Liver (tissue), 9 donors: ENCODE data around the gene LHX6. TPM values are rescaled to one million over a fixed set of nuclear protein-coding genes. Genes with fewer than 3 reads are reported as not detected.

ENCODE experiments used
- DNase-seq: peaks from one replicate; pipeline ENCODE4 v3.0.0-alpha.2; 2017; ENCODE audit warnings: low spot score
- H3K27ac ChIP-seq, 2 donors: one replicate each; pipeline ENCODE4 v1.7.0; 2013; ENCODE audit warnings: inconsistent platforms in 2 of 2, low read length in 2 of 2, control low read depth in 1 of 2, low read depth in 1 of 2, mild to moderate bottlenecking in 1 of 2
- H3K27me3 ChIP-seq, 4 donors: one replicate each; pipeline versions ENCODE4 v1.6.1 to v1.7.0; 2013; ENCODE audit warnings: low read length in 3 of 4, inconsistent platforms in 1 of 4, mild to moderate bottlenecking in 1 of 4, moderate library complexity in 1 of 4; ENCODE audit not compliant: control insufficient read depth in 4 of 4, insufficient read depth in 4 of 4
- H3K36me3 ChIP-seq, 4 donors: one replicate each; pipeline versions ENCODE4 v1.6.1 to v1.7.0; 2013; ENCODE audit warnings: low read length in 3 of 4, mild to moderate bottlenecking in 3 of 4, low read depth in 1 of 4, moderate library complexity in 1 of 4; ENCODE audit not compliant: control insufficient read depth in 4 of 4, insufficient read depth in 3 of 4
- H3K4me1 ChIP-seq, 4 donors: one replicate each; pipeline versions ENCODE4 v1.6.1 to v1.7.0; 2013; ENCODE audit warnings: low read length in 3 of 4, mild to moderate bottlenecking in 3 of 4, moderate library complexity in 1 of 4; ENCODE audit not compliant: control insufficient read depth in 4 of 4, insufficient read depth in 4 of 4
- H3K4me3 ChIP-seq, 3 donors: one replicate each; pipeline versions ENCODE4 v1.6.1 to v1.7.0; 2013; ENCODE audit warnings: low read length in 3 of 3, control low read depth in 1 of 3, low read depth in 1 of 3, mild to moderate bottlenecking in 1 of 3
- H3K9ac ChIP-seq, 2 donors: one replicate each; pipeline ENCODE4 v1.7.0; 2013; ENCODE audit warnings: low read length in 2 of 2, mild to moderate bottlenecking in 2 of 2, moderate library complexity in 2 of 2, control low read depth in 1 of 2, low read depth in 1 of 2
- H3K9me3 ChIP-seq, 4 donors: one replicate each; pipeline versions ENCODE4 v1.6.1 to v1.7.0; 2013; ENCODE audit warnings: low read length in 3 of 4; ENCODE audit not compliant: control insufficient read depth in 4 of 4
- EGR1 ChIP-seq, 2 donors: IDR thresholded peaks; 2 replicates each; pipeline ENCODE4 v1.6.1; 2016 to 2018; ENCODE audit warnings: antibody characterized with exemption in 2 of 2, low read depth in 2 of 2
- FOXA1 ChIP-seq: IDR thresholded peaks from 2 replicates; pipeline ENCODE4 v1.6.1; 2016; ENCODE audit warnings: antibody characterized with exemption
- FOXA2 ChIP-seq: IDR thresholded peaks from 2 replicates; pipeline ENCODE4 v1.6.1; 2016; ENCODE audit warnings: antibody characterized with exemption
- GABPA ChIP-seq, 2 donors: IDR thresholded peaks in 1 of 2; conservative IDR thresholded peaks in 1 of 2; 2 replicates each; pipeline ENCODE4 v1.6.1; 2016; ENCODE audit warnings: antibody characterized with exemption in 2 of 2, mild to moderate bottlenecking in 1 of 2, moderate library complexity in 1 of 2
- HNF4G ChIP-seq: IDR thresholded peaks from 2 replicates; pipeline ENCODE4 v1.6.1; 2016; ENCODE audit warnings: antibody characterized with exemption
- JUND ChIP-seq, 2 donors: IDR thresholded peaks; 2 replicates each; pipeline ENCODE4 v1.6.1; 2016; ENCODE audit warnings: antibody characterized with exemption in 2 of 2
- NR2F2 ChIP-seq: IDR thresholded peaks from 2 replicates; pipeline ENCODE4 v1.6.1; 2016; ENCODE audit warnings: antibody characterized with exemption
- RAD21 ChIP-seq, 2 donors: IDR thresholded peaks; 2 replicates each; pipeline ENCODE4 v1.6.1; 2016; ENCODE audit warnings: antibody characterized with exemption in 2 of 2, mild to moderate bottlenecking in 2 of 2
- SP1 ChIP-seq: IDR thresholded peaks from 2 replicates; pipeline ENCODE4 v1.6.1; 2018; ENCODE audit warnings: antibody characterized with exemption, mild to moderate bottlenecking
- TAF1 ChIP-seq: conservative IDR thresholded peaks from 2 replicates; pipeline ENCODE4 v1.6.1; 2016; ENCODE audit warnings: antibody characterized with exemption, mild to moderate bottlenecking
- YY1 ChIP-seq: IDR thresholded peaks from 2 replicates; pipeline ENCODE4 v1.6.1; 2016; ENCODE audit warnings: antibody characterized with exemption, mild to moderate bottlenecking
- WGBS: extraction: QIAGEN DNeasy Blood & Tissue Kit; methylation state at CpG from one replicate; pipeline ENCODE4 v1.1.7; 2013; 5-methylcytosine and 5-hydroxymethylcytosine counted together
- polyA plus RNA-seq, 2 donors: library from polyadenylated mRNA; stranded (reverse) in 1 of 2; unstranded in 1 of 2; fragments of 200-250 nt in 1 of 2; fragments of >200 nt in 1 of 2; fragmentation: Nextera tagmentation in 1 of 2; extraction: Ambion mirVana in 1 of 2; gene quantifications; one replicate each; pipeline versions ENCODE4 v1.2.1 to v1.2.3, GENCODE V29; 2013 to 2015
- total RNA-seq, 2 donors: library from RNA; depleted of rRNA; stranded (reverse); fragments of >200 nt; gene quantifications; one replicate each; pipeline ENCODE4 v1.2.3, GENCODE V29; 2014
- TF ChIP-seq, protein P1 (sequence below): IDR thresholded peaks from 2 replicates; pipeline ENCODE4 v1.6.1; 2016; ENCODE audit warnings: antibody characterized with exemption
- TF ChIP-seq, protein P2 (sequence below): fragments of 150-350 bp; IDR thresholded peaks from 2 replicates; pipeline ENCODE4 v1.5.1; 2017; ENCODE audit warnings: improper control_type of control experiment, low read depth, low read length; ENCODE audit not compliant: missing input control
- TF ChIP-seq, protein P3 (sequence below): IDR thresholded peaks from 2 replicates; pipeline ENCODE4 v1.6.1; 2016; ENCODE audit warnings: antibody characterized with exemption, mild to moderate bottlenecking
- TF ChIP-seq, protein P4 (sequence below): IDR thresholded peaks from 2 replicates; pipeline ENCODE4 v1.6.1; 2016; ENCODE audit warnings: antibody characterized with exemption
- TF ChIP-seq, protein P5 (sequence below): IDR thresholded peaks from 2 replicates; pipeline ENCODE4 v1.6.1; 2016; ENCODE audit warnings: antibody characterized with exemption
- donor health status: healthy.
- donor health status: healthy.
- donor health status: healthy.
- donor health status: healthy.
- donor health status: healthy.

Gene LHX6
- total and polyA plus RNA-seq, 4 donors, result 0.05 to 0.33 (median 0.18) TPM

DNA sequence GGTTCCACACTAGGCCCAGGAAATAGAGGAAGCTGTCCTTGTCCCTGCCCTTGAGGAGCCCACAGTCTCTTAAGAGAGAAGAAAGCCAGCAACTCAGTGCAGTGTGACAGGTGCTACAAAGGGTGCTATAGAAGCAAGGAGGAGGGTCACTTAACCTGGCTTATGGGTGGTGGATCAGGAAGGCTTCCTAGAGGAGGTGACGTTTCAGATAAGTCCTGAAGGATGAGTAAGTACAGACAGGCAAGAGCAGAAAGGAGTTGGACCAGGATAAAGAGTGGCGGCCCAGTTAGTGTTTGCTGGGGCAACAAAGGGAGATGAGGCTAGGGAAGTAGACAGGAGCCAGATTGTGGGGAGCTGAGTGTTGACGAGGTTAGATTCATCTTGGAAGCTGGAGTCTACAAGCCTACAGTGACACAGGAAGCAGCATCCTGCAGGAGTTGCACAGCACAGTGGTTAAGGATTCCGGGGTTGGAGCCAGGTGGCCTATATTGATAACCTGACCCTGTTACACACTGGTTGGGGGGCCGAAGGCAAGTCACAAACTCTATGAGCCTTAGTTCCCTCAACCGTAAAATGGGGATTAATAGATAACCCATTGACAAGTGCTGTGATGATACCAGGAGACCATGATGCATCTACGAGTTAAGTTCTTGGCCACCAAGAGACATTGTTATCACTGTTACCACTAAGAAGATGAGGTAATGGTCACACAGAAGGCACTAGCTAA is 5.4 kb upstream of the LHX6 start:
- DNase-seq, result no peak
- peaks cover 0 to 1% (median 0%) of the 10 kb centered on the region in 4 donors for H3K4me1 ChIP-seq
- WGBS, result 81% methylated on average over 7 of the region's 7 CpGs
- no peak overlapping the region for H3K4me3 ChIP-seq
- peaks cover 0 to 4% (median under 1%) of the 10 kb centered on the region in 4 donors for H3K36me3 ChIP-seq
- H3K9ac ChIP-seq, result no peak overlapping the region
- H3K9me3 ChIP-seq, result no peaks in the 10 kb centered on the region
- peaks cover 2 to 26% (median 3%) of the 10 kb centered on the region in 4 donors for H3K27me3 ChIP-seq
- no peak overlapping the region for H3K27ac ChIP-seq
- TF ChIP-seq JUND (IDR thresholded peaks at IDR 0.05), result no peak
- TF ChIP-seq, protein P1, sequence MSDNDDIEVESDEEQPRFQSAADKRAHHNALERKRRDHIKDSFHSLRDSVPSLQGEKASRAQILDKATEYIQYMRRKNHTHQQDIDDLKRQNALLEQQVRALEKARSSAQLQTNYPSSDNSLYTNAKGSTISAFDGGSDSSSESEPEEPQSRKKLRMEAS, result no peak
- no peak for TF ChIP-seq RAD21 (IDR thresholded peaks at IDR 0.05)
- TF ChIP-seq GABPA (IDR thresholded peaks at IDR 0.05 in 1 of 2, conservative IDR thresholded peaks at IDR 0.05 in 1 of 2), result no peak
- no peak for TF ChIP-seq FOXA1
- TF ChIP-seq, protein P2, sequence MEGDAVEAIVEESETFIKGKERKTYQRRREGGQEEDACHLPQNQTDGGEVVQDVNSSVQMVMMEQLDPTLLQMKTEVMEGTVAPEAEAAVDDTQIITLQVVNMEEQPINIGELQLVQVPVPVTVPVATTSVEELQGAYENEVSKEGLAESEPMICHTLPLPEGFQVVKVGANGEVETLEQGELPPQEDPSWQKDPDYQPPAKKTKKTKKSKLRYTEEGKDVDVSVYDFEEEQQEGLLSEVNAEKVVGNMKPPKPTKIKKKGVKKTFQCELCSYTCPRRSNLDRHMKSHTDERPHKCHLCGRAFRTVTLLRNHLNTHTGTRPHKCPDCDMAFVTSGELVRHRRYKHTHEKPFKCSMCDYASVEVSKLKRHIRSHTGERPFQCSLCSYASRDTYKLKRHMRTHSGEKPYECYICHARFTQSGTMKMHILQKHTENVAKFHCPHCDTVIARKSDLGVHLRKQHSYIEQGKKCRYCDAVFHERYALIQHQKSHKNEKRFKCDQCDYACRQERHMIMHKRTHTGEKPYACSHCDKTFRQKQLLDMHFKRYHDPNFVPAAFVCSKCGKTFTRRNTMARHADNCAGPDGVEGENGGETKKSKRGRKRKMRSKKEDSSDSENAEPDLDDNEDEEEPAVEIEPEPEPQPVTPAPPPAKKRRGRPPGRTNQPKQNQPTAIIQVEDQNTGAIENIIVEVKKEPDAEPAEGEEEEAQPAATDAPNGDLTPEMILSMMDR, result no peak
- TF ChIP-seq, protein P3, sequence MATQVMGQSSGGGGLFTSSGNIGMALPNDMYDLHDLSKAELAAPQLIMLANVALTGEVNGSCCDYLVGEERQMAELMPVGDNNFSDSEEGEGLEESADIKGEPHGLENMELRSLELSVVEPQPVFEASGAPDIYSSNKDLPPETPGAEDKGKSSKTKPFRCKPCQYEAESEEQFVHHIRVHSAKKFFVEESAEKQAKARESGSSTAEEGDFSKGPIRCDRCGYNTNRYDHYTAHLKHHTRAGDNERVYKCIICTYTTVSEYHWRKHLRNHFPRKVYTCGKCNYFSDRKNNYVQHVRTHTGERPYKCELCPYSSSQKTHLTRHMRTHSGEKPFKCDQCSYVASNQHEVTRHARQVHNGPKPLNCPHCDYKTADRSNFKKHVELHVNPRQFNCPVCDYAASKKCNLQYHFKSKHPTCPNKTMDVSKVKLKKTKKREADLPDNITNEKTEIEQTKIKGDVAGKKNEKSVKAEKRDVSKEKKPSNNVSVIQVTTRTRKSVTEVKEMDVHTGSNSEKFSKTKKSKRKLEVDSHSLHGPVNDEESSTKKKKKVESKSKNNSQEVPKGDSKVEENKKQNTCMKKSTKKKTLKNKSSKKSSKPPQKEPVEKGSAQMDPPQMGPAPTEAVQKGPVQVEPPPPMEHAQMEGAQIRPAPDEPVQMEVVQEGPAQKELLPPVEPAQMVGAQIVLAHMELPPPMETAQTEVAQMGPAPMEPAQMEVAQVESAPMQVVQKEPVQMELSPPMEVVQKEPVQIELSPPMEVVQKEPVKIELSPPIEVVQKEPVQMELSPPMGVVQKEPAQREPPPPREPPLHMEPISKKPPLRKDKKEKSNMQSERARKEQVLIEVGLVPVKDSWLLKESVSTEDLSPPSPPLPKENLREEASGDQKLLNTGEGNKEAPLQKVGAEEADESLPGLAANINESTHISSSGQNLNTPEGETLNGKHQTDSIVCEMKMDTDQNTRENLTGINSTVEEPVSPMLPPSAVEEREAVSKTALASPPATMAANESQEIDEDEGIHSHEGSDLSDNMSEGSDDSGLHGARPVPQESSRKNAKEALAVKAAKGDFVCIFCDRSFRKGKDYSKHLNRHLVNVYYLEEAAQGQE, result no peak
- TF ChIP-seq TAF1, result no peak
- TF ChIP-seq, protein P4, sequence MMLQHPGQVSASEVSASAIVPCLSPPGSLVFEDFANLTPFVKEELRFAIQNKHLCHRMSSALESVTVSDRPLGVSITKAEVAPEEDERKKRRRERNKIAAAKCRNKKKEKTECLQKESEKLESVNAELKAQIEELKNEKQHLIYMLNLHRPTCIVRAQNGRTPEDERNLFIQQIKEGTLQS, result no peak
- no peak for TF ChIP-seq SP1

DNA sequence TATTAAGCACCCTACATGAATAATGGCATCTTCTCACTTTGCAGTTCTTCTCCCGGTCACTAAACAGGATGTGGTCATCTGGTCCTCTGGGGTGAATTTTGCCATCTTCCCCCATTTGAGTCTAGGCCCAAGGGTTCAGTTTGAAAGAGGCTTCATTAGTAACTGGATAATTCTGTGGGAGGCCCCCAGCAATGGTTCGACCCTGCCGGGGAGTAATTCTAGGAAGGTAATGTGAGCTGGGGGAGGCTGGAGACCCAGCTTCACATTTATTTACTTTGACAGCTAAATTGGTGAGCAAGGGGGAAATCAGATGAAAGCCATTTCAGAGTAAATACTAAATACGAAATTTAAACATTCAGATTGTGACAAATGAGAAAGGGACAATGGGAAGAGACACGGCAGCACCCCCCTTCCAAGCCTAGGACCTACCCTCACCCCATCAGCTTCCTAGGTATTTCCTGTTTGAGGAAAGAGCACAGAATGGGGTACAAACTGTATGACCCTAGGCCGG is 4.1 kb upstream of the LHX6 start:
- H3K4me3 ChIP-seq, result no peak overlapping the region
- no peaks in the 10 kb centered on the region for H3K9me3 ChIP-seq
- no peaks in the 10 kb centered on the region for H3K36me3 ChIP-seq
- no peak for DNase-seq
- H3K4me1 ChIP-seq, result peaks cover 7 to 10% (median 9%) of the 10 kb centered on the region in 4 donors
- H3K9ac ChIP-seq, result no peak overlapping the region
- no peak overlapping the region for H3K27ac ChIP-seq
- 80% methylated on average over 6 of the region's 6 CpGs for WGBS
- H3K27me3 ChIP-seq, result peaks cover 2 to 29% (median 6%) of the 10 kb centered on the region in 4 donors
- TF ChIP-seq, protein P1, result no peak
- TF ChIP-seq RAD21 (IDR thresholded peaks at IDR 0.05) (no peak), TAF1 (no peak), SP1 (no peak), YY1 (no peak), FOXA2 (no peak), NR2F2 (no peak), EGR1 (IDR thresholded peaks at IDR 0.05; ENCODE audit: low read depth in 2 of 2) (no peak), GABPA (IDR thresholded peaks at IDR 0.05 in 1 of 2, conservative IDR thresholded peaks at IDR 0.05 in 1 of 2) (no peak), HNF4G (no peak)
- TF ChIP-seq, protein P3, result no peak
- TF ChIP-seq, protein P5, sequence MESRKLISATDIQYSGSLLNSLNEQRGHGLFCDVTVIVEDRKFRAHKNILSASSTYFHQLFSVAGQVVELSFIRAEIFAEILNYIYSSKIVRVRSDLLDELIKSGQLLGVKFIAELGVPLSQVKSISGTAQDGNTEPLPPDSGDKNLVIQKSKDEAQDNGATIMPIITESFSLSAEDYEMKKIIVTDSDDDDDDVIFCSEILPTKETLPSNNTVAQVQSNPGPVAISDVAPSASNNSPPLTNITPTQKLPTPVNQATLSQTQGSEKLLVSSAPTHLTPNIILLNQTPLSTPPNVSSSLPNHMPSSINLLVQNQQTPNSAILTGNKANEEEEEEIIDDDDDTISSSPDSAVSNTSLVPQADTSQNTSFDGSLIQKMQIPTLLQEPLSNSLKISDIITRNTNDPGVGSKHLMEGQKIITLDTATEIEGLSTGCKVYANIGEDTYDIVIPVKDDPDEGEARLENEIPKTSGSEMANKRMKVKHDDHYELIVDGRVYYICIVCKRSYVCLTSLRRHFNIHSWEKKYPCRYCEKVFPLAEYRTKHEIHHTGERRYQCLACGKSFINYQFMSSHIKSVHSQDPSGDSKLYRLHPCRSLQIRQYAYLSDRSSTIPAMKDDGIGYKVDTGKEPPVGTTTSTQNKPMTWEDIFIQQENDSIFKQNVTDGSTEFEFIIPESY, result no peak
- TF ChIP-seq, protein P4, result no peak
